HCT116 (cell line): ENCODE measurements around the gene STOX2. TPM values are rescaled to one million over a fixed set of nuclear protein-coding genes. Genes with fewer than 3 reads are reported as not detected.

Experiments used
- ATAC-seq: fragments of 200-7000 bp; cut with Tn5 transposase; 2 replicates; pipeline ENCODE4 v1.9.1; 2020; ENCODE audit warnings: mild to moderate bottlenecking, moderate library complexity
- BruUV-seq: library from RNA; stranded (reverse); fragments of 400-500 nt; replicated peaks from 2 replicates; lab custom pipeline; 2021; lab: Mats Ljungman, UMichigan
- CTCF ChIA-PET: fragments of 300-600 bp; sonication (Branson Sonifier 250); formaldehyde crosslinking; loops from one replicate; lab custom pipeline; 2021; ENCODE audit warnings: antibody characterized with exemption; lab: Charles Lee
- POLR2A ChIA-PET: fragments of 300-600, 350-600 bp; sonication (Branson Sonifier 250); formaldehyde crosslinking; loops from one replicate; lab custom pipeline; 2021; ENCODE audit warnings: antibody characterized with exemption; lab: Charles Lee
- RAD21 ChIA-PET, 2 experiments: fragments of 300-600 bp; sonication (Branson Sonifier 250); formaldehyde crosslinking; loops; one replicate each; lab custom pipeline; 2023; ENCODE audit warnings: low total read pairs in 2 of 2; ENCODE audit not compliant: uncharacterized antibody in 2 of 2, unreplicated experiment in 2 of 2, low non-redundant PET in 1 of 2; lab: Charles Lee
- DNase-seq: peaks from one replicate; pipeline ENCODE4 v3.0.0-alpha.2; 2010; ENCODE audit warnings: low read depth, low spot score
- H2AFZ ChIP-seq: fragments of 200-600 bp; shearing (Covaris generic), sonication (generic); 2 replicates; pipeline ENCODE4 v1.6.1; 2017; ENCODE audit warnings: low read depth, mixed run types, mixed read lengths, antibody characterized with exemption, low read length; ENCODE audit not compliant: poor library complexity, severe bottlenecking
- H3K27ac ChIP-seq: 2 replicates; pipeline ENCODE4 v1.5.1; 2012; ENCODE audit warnings: low read depth, low read length
- H3K27me3 ChIP-seq: fragments of 200-600 bp; sonication (generic); 2 replicates; pipeline ENCODE4 v1.6.1; 2016; ENCODE audit warnings: mixed run types, low read length, mixed read lengths; ENCODE audit not compliant: insufficient read depth
- H3K36me3 ChIP-seq, 2 experiments: fragments of 200-500 bp in 1 of 2; fragments of 200-600 bp in 1 of 2; sonication (Bioruptor generic) in 1 of 2; sonication (generic) in 1 of 2; 2 replicates each; pipeline versions ENCODE4 v1.5.1 to v1.6.1; 2014 to 2016; ENCODE audit warnings: low read length in 2 of 2, inconsistent platforms in 1 of 2, mixed read lengths in 1 of 2, mixed run types in 1 of 2; ENCODE audit not compliant: insufficient read depth in 2 of 2, control insufficient read depth in 1 of 2
- H3K4me1 ChIP-seq, 2 experiments: fragments of 200-600 bp in 1 of 2; sonication (generic) in 1 of 2; 2 replicates each; pipeline versions ENCODE4 v1.5.1 to v1.6.1; 2012 to 2017; ENCODE audit warnings: low read length in 2 of 2, inconsistent platforms in 1 of 2, mild to moderate bottlenecking in 1 of 2, mixed read lengths in 1 of 2, mixed run types in 1 of 2, moderate library complexity in 1 of 2; ENCODE audit not compliant: insufficient read depth in 2 of 2, control insufficient read depth in 1 of 2
- H3K4me2 ChIP-seq: fragments of 200-600 bp; sonication (generic); 2 replicates; pipeline ENCODE4 v1.6.1; 2017; ENCODE audit warnings: mixed run types, low read length, mixed read lengths
- H3K4me3 ChIP-seq, 2 experiments: fragments of 200-600 bp in 1 of 2; sonication (generic) in 1 of 2; replicated peaks in 1 of 2; 2 replicates each; pipeline ENCODE4 v1.5.1; 2011 to 2016; ENCODE audit warnings: low read length in 2 of 2, control low read depth in 1 of 2, low read depth in 1 of 2, mild to moderate bottlenecking in 1 of 2, mixed read lengths in 1 of 2, mixed run types in 1 of 2
- H3K79me2 ChIP-seq: fragments of 200-600 bp; sonication (generic); 2 replicates; pipeline ENCODE4 v1.6.1; 2017; ENCODE audit warnings: mild to moderate bottlenecking, mixed run types, low read length, moderate library complexity, mixed read lengths; ENCODE audit not compliant: insufficient read depth
- H3K9ac ChIP-seq: fragments of 200-600 bp; sonication (generic); 2 replicates; pipeline ENCODE4 v1.6.1; 2016; ENCODE audit warnings: low read length, mixed read lengths
- H3K9me2 ChIP-seq: fragments of 200-600 bp; sonication (generic), shearing (Covaris generic); 2 replicates; pipeline ENCODE4 v1.6.1; 2017; ENCODE audit warnings: mixed run types, mild to moderate bottlenecking, moderate library complexity; ENCODE audit not compliant: insufficient read depth
- H3K9me3 ChIP-seq, 2 experiments: fragments of 200-500 bp in 1 of 2; fragments of 200-600 bp in 1 of 2; sonication (Bioruptor generic) in 1 of 2; sonication (generic) in 1 of 2; 2 replicates each; pipeline ENCODE4 v1.6.1; 2014 to 2017; ENCODE audit warnings: low read length in 2 of 2, mixed read lengths in 2 of 2, inconsistent platforms in 1 of 2, low read depth in 1 of 2, mild to moderate bottlenecking in 1 of 2, mixed run types in 1 of 2, moderate library complexity in 1 of 2; ENCODE audit not compliant: control insufficient read depth in 1 of 2, insufficient read depth in 1 of 2
- H4K20me1 ChIP-seq: fragments of 200-600 bp; sonication (generic), shearing (Covaris generic); 2 replicates; pipeline ENCODE4 v1.6.1; 2017; ENCODE audit warnings: mixed run types, mild to moderate bottlenecking, moderate library complexity; ENCODE audit not compliant: insufficient read depth
- CBX3 ChIP-seq: IDR thresholded peaks from 2 replicates; pipeline ENCODE4 v1.6.1; 2012; ENCODE audit warnings: low read depth
- RAD21 ChIP-seq: IDR thresholded peaks from 2 replicates; pipeline ENCODE4 v1.6.1; 2012; ENCODE audit warnings: low read depth, mild to moderate bottlenecking
- SP1 ChIP-seq: IDR thresholded peaks from 2 replicates; pipeline ENCODE4 v1.6.1; 2012; ENCODE audit warnings: low read depth
- ZFX ChIP-seq: fragments of 450-650 bp; IDR thresholded peaks from 2 replicates; pipeline ENCODE4 v1.6.1; 2017
- intact Hi-C: fragments of 100-400 bp; cut with micrococcal nuclease; formaldehyde crosslinking; loops from 2 replicates; pipeline ENCODE4 v1.10.0; 2022
- total RNA-seq: library from RNA; stranded (reverse); gene quantifications from one replicate; pipeline ENCODE4 v1.2.1, GENCODE V29; 2021; ENCODE audit not compliant: unreplicated experiment
- TF ChIP-seq, protein P1 (sequence below): IDR thresholded peaks from 2 replicates; pipeline ENCODE4 v1.6.1; 2012

The STOX2 gene
- total RNA-seq, 1 experiment from 2014 or later: 6.3 TPM

DNA sequence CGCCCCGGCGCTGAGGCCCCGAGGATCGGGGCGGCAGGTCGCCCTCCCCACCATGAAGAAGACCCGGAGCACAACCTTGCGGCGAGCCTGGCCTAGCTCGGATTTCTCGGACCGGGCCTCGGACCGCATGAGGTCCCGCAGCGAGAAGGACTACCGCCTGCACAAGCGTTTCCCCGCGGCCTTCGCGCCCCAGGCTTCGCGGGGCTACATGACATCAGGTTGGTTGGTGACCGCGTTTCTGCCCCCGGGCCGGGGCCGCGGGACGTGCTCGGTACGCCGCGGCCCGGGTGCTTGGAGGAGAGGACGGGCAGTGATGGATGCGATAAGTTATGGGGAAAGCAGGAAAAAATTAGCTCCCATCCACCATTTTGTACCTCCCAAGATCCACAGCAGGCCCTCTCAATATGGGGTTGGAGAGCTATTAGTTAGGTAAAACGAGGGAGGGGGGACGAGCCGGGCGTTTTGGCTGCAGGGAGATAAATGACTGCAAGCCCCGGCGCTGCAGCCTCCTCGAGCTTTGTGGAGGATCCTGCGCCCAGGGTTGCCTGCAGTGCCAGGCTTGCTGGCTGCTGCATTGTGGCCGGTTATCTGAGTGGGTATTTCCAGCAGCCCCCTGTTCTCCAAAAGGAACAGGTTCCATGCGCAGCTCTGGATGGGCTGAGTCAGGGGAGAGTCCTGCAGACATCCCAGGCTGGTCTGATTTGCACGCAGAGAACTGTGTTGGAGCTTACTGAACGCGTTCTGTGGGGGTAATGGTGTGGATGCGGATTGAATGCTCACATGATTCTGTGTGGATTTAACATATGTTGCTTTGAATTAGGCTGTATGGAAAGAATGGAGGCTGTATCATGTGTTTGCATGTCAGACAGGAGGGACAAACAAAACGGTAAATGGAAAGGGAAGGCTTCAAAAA, 1.9 kb downstream of the STOX2 start:
- Histone ChIP-seq H3K27me3 (no peaks in the 10 kb centered on the region), H2AFZ (no peak overlapping the region), H3K4me1 (no peaks in the 10 kb centered on the region), H3K4me3 (no peak overlapping the region), H3K9me3 (no peaks in the 10 kb centered on the region), H3K4me2 (no peak overlapping the region), H4K20me1 (no peaks in the 10 kb centered on the region), H3K36me3 (no peaks in the 10 kb centered on the region), H3K9ac (no peak overlapping the region), H3K79me2 (no peaks in the 10 kb centered on the region), H3K9me2 (no peaks in the 10 kb centered on the region), H3K27ac (no peak overlapping the region)
- intact Hi-C loops: no loop called here
- ChIA-PET POLR2A (no interaction called here), RAD21 (no interaction called here), CTCF (no interaction called here)
- no peak for TF ChIP-seq CBX3
- no peak for ATAC-seq
- DNase-seq: no peak
- no TSS peak for BruUV-seq

GRCh38 chr4:183907871-183908683, 3.0 kb downstream of the STOX2 start:
- H3K36me3 ChIP-seq: no peaks in the 10 kb centered on the region
- H3K9ac ChIP-seq: no peak overlapping the region
- ChIA-PET POLR2A (no interaction called here), RAD21 (no interaction called here), CTCF (no interaction called here)
- no peaks in the 10 kb centered on the region for H3K27me3 ChIP-seq
- H3K9me3 ChIP-seq: no peaks in the 10 kb centered on the region
- no TSS peak for BruUV-seq
- no peaks in the 10 kb centered on the region for H4K20me1 ChIP-seq
- H3K4me3 ChIP-seq: no peak overlapping the region
- H3K79me2 ChIP-seq: no peaks in the 10 kb centered on the region
- no peak overlapping the region for H3K27ac ChIP-seq
- DNase-seq (no peak), ATAC-seq (no peak)
- intact Hi-C loops: no loop called here
- H3K9me2 ChIP-seq: no peaks in the 10 kb centered on the region
- no peak for TF ChIP-seq RAD21
- TF ChIP-seq, protein P1, sequence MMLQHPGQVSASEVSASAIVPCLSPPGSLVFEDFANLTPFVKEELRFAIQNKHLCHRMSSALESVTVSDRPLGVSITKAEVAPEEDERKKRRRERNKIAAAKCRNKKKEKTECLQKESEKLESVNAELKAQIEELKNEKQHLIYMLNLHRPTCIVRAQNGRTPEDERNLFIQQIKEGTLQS: no peak
- no peak for TF ChIP-seq ZFX
- no peak for TF ChIP-seq SP1
- H2AFZ ChIP-seq: no peak overlapping the region
- H3K4me1 ChIP-seq: no peaks in the 10 kb centered on the region
- H3K4me2 ChIP-seq: no peak overlapping the region
